ENCODE data around the gene OR11H6.
"Not testable (repeated sequence)": the region's sequence is repeated elsewhere in the genome, so short reads cannot be mapped to it uniquely, and the experiment has no call there.

Gene OR11H6, protein sequence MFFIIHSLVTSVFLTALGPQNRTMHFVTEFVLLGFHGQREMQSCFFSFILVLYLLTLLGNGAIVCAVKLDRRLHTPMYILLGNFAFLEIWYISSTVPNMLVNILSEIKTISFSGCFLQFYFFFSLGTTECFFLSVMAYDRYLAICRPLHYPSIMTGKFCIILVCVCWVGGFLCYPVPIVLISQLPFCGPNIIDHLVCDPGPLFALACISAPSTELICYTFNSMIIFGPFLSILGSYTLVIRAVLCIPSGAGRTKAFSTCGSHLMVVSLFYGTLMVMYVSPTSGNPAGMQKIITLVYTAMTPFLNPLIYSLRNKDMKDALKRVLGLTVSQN

DNA sequence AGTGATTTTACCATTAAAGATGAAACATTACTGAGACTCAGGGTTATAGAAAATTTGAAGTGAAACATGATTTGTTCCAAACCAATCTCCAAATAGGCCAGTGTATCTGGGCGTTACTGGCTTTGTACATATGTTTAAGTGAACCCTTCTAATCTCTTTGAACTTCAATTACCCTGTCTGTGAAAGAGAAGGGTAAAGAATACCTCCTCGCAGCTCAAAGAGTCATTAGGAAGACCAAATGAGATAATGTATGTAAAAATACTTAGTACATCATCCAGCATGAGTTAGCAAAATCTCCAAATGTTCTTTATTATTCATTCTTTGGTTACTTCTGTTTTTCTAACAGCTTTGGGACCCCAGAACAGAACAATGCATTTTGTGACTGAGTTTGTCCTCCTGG is at the start of gene OR11H6:
TSS of gene OR11H6 (plus strand) at position 301 of the 400 bp plus-strand sequence. CDS start at position 301, 0 bp downstream.
- no peak for FAIRE-seq

DNA sequence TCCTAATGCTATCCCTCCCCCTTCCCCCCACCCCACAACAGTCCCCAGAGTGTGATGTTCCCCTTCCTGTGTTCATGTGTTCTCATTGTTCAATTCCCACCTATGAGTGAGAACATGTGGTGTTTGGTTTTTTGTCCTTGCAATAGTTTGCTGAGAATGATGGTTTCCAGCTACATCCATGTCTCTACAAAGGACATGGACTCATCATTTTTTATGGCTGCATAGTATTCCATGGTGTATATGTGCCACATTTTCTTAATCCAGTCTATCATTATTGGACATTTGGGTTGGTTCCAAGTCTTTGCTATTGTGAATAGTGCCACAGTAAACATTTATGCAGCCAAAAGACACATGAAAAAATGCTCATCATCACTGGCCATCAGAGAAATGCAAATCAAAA is 49.3 kb upstream of the OR11H6 start:
- not testable (repeated sequence) for FAIRE-seq

DNA sequence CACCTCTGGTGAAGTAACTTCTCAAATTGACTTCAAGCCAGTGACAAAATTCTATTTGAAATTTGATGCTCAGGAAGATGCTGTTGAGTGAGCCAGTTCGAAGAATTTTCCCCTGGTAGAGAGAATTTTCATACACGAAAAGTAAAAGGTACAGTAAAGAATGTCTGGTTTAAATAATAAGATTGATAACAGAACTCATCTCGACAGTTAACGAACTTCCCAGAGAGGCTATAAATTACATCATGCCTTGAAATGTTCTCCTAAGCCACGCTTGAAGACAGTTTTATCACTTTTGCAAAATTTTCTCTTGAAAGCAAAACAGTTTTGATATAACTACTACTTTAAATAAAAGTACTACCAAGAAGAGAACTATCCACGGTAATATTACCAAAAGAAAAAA is 47.2 kb upstream of the OR11H6 start:
- FAIRE-seq: no peak

DNA sequence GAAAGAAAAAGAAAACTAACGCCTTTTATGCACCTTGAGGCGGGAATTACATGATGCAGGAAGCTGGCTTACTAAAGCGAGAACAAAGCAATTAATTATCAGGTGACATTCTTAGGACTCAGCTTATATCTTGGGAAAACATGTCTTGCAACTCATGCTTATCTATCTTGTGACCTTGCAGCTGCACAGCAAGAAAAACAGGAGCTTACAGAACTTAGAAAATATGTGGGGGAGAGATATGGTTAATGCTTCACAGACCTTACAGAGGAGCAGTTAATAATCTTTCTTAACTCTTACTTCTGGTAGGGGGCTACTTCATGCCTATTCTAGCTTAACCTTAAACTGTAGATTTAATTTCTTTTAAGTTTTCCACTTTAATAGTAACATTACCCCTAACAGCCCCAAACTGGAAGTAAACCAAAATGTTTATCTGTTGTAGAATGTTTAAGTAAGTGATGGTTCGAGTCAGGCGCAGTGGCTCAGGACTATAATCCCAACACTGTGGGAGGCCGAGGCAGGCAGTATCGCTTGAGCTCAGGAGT is 46.0 kb upstream of the OR11H6 start:
- FAIRE-seq: no peak

DNA sequence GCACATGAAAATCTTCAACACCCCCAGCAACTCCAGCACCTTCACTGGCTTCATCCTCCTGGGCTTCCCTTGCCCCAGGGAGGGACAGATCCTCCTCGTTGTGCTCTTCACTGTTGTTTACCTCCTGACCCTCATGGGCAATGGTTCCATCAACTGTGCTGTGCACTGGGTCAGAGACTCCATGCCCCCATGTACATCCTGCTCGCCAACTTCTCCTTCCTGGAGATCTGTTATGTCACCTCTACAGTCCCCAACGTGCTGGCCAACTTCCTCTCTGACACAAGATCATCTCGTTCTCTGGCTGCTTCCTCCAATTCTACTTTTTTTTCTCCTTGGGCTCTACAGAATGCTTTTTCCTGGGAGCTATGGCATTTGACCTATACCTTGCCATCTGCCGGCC is 44.3 kb upstream of the OR11H6 start:
- no peak for FAIRE-seq

DNA sequence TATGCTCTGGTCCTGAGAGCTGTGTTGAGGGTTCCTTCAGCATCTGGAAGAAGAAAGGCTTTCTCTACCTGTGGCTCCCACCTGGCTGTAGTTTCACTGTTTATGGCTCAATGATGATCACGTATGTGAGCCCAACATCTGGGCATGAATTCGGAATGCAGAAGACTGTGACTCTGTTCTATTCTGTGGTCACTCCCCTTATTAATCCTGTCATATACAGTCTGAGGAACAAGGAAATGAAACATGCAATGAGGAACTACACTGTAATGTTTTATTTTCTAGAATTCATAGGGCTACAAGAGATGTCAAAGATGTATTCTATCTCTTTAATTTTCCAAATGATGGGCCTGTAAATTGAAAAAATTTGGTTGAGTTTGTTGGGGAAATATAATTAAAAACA is 43.6 kb upstream of the OR11H6 start:
- no peak for FAIRE-seq

DNA sequence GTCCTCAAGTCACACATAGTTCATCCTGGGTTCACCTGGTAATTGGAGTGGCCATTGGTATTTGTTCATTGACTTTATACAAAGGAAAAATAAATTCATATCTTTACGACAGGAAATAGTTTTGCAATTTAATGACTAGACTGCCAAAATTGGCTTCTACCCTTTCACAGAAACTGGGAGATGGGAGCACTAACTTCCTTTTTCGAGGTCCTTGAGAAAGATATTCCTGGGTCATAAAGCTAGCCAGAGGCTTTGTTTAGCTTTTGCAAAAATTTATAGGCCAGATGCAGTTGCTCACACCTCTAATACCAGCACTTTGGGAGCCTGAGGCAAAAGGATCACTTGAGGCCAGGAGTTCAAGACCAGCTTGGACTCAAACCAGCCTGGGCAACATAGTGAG is 43.0 kb upstream of the OR11H6 start:
- no peak for FAIRE-seq

DNA sequence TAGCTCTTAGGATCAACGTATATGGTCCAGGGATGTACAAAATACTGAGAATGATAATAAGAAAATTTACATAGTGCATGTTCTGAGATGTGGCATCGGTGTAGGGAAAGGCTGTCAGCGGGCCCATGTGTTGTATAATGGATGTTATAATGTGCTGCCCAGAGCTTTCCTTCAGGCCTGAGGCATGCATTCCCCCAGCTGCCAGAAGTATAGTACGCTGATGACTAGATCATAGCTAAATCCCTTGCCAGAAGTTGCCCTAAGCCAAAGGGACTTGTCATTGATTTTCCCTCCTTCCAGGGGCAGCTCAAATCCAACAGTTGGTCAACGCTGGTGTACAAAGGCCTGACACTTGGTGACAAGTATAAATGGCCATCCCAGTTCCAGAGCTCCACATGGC is 39.3 kb upstream of the OR11H6 start:
- FAIRE-seq: no peak

DNA sequence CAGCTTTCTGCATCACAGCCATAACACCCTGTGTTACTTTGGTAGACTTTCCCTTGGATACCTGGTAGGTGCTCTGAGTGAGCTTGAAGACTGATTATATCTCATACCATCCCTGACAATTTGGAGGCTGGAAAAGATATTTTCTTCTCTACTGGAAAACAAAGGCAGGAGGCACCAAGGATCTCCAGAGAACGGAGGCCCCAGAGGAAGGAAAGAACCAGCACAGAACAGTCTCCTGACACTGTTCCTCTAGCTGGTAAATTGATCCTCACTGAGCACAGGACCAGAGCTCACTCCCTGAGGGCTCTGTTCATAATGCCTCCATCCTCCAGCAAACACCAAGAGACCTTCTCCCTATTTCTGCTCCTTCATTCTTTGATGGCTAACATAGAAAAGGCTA is 32.9 kb upstream of the OR11H6 start, which contains the start of gene OR11G2:
TSS of gene OR11G2 (plus strand) at position 301 of the 400 bp plus-strand sequence. CDS start 6,542 bp downstream, outside the sequence.
- no peak for FAIRE-seq

DNA sequence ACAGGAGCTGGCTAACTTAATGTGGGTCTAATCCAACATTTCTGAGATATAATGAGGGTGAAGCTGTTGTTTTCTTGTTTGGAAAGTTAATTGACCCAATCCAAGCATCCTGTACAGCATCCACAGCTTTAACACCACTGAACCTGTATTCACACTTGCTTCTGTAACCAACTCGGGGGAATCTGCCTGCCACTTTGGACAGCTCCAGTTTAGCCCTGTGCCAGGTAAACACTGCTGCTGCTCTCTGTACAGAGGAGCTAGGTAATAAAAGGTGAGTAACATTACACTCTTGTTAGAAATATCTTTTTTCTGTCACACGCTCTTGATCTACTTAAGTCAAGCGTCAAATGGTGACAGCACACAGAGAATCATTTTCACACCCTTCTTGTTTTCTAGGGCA is 32.1 kb upstream of the OR11H6 start:
- no peak for FAIRE-seq

DNA sequence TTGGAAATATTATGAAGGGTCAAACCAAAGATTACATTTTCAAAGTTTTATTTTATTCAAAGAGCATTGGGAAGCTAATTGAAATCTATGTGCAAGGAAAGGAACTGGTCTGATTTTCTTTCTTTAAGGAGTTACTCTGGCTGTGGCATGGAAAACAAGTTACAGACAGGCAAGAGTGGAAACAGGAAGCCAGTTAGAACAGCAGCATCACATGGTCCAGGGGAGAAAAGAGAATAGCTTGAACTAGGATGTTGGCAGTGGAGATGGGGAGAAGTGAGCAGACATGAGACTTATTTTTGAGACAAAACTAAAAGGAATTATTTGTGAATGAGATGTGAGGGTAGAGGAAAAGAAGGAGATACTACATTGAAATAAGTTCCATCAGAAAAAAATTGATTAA is 29.4 kb upstream of the OR11H6 start:
- FAIRE-seq: no peak

DNA sequence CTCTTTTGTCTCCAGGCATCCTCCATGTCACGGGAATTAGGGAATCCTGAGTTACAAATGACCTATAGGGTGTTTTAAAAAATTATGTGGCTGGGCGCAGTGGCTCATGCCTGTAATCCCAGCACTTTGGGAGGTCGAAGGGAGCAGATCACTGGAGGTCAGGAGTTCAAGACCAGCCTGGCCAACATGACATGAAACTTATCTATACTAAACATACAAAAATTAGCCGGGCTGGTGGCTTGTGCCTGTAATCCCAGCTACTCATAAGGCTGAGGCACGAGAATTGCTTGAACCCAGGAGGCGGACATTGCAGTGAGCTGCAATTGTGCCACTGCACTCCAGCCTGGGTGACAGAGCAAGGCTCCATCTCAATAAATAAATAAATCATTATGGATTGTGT is 28.3 kb upstream of the OR11H6 start:
- not testable (repeated sequence) for FAIRE-seq

DNA sequence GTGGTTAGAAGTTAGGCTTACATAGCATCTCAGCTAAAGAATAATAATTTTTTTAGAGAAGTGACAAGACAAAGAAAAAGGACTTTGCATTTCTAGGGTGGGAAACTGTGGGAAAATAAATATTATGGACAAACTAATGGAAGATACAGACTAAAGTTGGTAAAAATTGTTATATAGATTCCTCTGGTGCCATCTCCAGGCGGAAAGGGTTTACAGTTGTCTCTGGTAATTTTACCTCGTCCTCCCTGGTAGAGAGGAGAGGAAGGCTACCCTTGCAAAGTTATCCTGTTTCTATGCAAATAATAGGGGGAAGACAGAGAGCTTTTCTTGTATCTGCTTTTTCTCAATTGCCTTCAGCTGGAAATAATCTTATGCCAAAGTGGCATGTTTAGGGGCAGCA is 27.6 kb upstream of the OR11H6 start:
- FAIRE-seq: no peak

DNA sequence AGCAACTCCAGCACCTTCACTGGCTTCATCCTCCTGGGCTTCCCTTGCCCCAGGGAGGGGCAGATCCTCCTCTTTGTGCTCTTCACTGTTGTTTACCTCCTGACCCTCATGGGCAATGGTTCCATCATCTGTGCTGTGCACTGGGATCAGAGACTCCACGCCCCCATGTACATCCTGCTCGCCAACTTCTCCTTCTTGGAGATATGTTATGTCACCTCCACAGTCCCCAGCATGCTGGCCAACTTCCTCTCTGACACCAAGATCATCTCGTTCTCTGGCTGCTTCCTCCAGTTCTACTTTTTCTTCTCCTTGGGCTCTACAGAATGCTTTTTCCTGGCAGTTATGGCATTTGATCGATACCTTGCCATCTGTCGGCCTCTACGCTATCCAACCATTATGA is 26.1 kb upstream of the OR11H6 start:
- no peak for FAIRE-seq

DNA sequence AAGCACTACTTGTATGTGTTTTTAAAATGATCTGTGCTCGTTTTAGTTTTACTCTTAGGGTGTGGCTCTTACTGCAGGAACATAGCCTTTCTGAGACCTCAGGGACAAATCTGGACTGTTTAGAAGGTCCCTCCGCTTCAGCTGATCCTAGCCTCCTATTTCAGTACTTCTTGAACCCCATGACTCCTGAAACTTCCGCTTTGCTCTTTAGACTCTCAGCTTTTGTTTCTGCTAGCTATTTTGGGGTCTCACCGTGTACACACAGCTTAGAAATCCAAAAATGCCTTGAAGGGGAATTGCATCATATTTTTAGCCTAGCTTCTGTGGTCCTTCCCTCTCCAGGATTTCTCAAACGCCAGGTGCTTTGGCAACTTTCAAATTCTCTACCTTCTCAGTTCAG is 24.5 kb upstream of the OR11H6 start:
- no peak for FAIRE-seq

DNA sequence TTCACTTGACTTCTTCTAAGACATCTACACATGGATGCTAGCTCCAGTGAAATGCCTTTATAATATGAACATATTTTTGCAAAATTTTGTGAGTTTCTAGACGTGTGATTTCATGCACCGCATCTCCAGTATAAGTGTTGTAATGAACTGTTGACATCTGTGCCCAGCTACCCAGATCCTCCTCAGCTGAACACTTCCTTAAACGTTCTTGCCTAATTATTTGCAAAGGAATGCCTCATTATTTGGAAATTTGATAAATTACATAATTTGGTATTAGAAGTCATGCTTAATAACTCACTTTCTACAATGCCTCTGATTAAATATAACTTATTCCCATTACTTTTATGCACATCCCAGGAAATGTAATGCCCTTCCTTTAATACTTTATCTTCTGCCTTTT is 18.8 kb upstream of the OR11H6 start:
- FAIRE-seq: no peak

DNA sequence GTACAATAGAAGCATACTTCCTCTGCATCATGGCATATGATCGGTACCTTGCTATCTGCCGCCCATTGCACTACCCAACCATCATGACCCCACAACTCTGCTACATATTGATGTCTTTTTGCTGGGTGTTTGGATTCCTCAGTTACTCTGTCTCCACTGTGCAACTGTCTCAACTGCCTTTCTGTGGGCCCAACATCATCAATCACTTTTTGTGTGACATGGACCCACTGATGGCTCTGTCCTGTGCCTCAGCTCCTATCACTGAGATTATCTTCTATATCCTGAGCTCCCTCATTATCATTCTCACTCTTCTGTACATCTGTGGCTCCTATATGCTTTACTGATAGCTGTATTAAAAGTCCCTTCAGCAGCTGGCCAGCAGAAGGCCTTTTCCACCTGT is 13.9 kb upstream of the OR11H6 start:
- FAIRE-seq: no peak

DNA sequence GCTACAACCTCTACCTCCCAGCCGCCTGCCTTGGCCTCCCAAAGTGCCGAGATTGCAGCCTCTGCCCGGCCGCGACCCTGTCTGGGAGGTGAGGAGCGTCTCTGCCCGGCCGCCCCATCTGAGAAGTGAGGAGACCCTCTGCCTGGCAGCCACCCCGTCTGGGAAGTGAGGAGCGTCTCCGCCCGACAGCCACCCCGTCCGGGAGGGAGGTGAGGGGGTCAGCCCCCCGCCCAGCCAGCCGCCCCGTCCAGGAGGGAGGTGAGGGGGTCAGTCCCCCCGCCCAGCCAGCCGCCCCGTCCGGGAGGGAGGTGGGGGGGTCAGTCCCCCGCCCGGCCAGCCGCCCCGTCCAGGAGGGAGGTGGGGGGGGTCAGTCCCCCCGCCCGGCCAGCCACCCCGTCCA is 11.1 kb upstream of the OR11H6 start:
- FAIRE-seq: not testable (repeated sequence)

DNA sequence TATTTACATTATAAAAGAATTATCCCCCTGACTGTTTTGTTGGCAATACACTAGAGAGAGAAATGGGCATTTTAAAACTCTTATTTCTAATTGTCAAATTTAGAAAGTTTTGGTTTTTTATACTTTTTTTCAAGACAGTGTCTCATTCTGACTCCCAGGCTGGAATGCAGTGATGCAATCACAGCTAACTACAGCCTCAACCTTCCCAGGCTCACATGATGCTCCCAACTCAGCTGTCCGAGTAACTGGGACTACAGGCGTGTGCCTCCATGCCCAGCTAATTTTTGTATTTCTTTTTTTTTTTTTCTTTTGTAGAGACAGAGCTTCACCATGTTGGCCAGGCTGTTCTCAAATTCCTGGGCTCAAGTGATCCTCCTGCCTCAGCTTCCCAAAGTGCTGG is 8.3 kb upstream of the OR11H6 start:
- FAIRE-seq: no peak

DNA sequence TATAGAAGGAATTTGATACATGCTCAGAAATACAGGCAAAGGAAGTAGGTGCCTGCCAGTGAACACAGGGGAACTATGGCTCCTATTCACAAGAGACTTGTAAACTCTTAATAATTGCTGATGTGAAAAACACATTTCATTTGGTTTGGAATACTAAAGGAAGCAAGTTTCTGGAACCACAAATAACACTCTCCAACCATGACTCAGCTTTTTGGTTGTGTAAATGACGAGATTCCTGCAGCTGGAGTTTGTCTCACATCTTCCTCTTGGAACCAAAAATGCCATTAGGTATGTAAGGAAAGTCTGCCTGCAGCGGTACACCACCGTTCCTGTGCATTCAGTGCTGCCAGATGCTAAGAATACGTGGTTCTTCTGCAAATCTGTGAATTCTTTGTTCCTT is 4.5 kb upstream of the OR11H6 start:
- FAIRE-seq: no peak

DNA sequence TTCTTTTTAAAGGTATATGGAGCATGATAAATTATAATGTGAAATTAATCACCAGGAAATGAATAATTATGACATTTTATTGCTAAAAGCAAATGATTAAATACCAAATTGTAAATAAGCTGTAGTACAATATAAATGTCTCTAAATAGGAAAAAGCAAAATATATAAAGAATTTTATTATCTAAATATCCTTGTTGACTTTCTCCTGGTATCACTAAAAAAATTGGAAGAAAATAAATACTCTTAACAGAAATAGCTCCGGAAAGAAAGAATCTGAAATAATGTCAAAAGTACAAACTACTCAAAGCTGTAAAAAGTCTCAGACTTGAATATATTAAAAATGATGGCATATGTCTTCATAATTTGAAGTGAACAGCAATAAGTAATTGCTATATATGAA is 5.2 kb downstream of the OR11H6 start, which contains the start of gene OR11H7:
TSS of gene OR11H7 (plus strand) at position 301 of the 400 bp plus-strand sequence.
- FAIRE-seq: no peak

DNA sequence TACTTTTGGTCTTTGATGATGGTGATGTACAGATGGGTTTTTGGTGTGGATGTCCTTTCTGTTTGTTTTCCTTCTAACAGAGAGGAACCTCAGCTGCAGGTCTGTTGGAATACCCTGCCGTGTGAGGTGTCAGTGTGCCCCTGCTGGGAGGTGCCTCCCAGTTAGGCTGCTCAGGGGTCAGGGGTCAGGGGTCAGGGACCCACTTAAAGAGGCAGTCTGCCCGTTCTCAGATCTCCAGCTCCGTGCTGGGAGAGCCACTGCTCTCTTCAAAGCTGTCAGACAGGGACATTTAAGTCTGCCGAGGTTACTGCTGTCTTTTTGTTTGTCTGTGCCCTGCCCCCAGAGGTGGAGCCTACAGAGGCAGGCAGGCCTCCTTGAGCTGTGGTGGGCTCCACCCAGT is 11.9 kb downstream of the OR11H6 start:
- not testable (repeated sequence) for FAIRE-seq

DNA sequence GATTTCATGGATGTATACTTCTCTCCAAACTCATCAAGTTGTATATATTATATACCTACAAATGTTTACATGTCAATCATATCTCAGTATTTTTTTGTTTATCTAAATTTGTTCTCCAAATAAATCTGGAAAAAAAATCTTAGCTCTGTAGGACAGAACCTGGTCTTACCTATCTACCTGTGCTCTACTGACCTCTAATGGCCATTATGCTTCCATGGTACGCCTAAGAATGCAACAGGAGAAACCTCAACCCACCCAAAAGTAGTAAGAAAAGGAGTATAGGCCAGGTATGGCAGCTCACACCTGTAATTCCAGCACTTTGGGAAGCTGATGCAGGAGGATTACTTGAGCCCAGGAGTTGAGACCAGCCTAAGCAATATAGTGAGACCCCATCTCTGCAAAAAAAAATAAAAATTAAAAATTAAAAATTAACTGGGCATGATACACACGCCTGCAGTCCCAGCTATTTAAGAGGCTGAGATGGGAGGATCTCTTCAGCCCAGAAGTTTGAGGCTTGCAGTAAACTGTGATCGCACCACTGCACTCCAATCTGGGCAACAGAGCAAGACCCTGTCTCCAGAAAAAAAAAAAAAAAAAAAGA is 24.2 kb downstream of the OR11H6 start:
- no peak for FAIRE-seq

DNA sequence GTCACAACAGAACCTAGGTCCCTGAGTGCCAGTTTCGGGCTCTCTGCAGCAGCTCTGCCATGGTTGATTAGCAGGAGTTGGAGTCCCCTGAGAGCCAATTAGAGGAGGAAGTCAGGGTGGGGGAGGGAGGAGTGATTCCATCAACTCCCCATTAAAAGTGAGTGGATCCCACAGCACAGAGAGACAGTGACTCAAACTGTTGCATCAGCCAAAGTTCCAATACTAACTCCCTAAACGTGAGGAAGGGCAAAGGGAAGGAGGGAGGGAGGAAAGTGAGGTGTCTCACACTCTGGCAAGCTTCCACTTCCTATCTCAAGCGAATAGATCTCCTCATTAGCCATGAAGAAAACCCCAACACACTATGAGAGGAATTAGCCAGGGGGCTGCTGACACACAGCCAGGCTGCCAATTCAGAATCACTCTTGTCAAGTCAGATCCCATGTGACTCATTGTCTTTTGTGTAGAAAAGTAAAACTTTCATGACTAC is 39.2 kb downstream of the OR11H6 start:
- FAIRE-seq: no peak
